Retinal pigment epithelial cell (primary cell): ENCODE data around the gene SLC25A28.
"Not testable (repeated sequence)": the region's sequence is repeated elsewhere in the genome, so short reads cannot be mapped to it uniquely, and the experiment has no call there.

Experiments used
- DNase-seq: peaks from one replicate; pipeline ENCODE4 v3.0.0-alpha.2; 2010; ENCODE audit warnings: low read depth
- H3K4me3 ChIP-seq: 2 replicates; pipeline ENCODE4 v1.5.1; 2011; ENCODE audit warnings: mild to moderate bottlenecking, low read length, control low read depth, moderate library complexity
- TF ChIP-seq, protein P1 (sequence below): conservative IDR thresholded peaks from 2 replicates; pipeline ENCODE4 v1.5.1; 2011; ENCODE audit warnings: low read depth, low read length, control low read depth, inconsistent platforms

The SLC25A28 gene

GRCh38 chr10:99598011-99598410 lies 22.2 kb downstream of the SLC25A28 start:
- DNase-seq = no peak
- H3K4me3 ChIP-seq = no peak overlapping the region
- TF ChIP-seq, protein P1, sequence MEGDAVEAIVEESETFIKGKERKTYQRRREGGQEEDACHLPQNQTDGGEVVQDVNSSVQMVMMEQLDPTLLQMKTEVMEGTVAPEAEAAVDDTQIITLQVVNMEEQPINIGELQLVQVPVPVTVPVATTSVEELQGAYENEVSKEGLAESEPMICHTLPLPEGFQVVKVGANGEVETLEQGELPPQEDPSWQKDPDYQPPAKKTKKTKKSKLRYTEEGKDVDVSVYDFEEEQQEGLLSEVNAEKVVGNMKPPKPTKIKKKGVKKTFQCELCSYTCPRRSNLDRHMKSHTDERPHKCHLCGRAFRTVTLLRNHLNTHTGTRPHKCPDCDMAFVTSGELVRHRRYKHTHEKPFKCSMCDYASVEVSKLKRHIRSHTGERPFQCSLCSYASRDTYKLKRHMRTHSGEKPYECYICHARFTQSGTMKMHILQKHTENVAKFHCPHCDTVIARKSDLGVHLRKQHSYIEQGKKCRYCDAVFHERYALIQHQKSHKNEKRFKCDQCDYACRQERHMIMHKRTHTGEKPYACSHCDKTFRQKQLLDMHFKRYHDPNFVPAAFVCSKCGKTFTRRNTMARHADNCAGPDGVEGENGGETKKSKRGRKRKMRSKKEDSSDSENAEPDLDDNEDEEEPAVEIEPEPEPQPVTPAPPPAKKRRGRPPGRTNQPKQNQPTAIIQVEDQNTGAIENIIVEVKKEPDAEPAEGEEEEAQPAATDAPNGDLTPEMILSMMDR = no peak

GRCh38 chr10:99596708-99597107 lies 23.5 kb downstream of the SLC25A28 start:
- H3K4me3 ChIP-seq, DNase-seq: not testable (repeated sequence)

- DNase-seq = peak; percentile 7
- TF ChIP-seq, protein P1 = no peak
- no peak overlapping the region for H3K4me3 ChIP-seq
Observed at GRCh38 chr10:99595770-99596465, 24.3 kb downstream of the SLC25A28 start.

DNA sequence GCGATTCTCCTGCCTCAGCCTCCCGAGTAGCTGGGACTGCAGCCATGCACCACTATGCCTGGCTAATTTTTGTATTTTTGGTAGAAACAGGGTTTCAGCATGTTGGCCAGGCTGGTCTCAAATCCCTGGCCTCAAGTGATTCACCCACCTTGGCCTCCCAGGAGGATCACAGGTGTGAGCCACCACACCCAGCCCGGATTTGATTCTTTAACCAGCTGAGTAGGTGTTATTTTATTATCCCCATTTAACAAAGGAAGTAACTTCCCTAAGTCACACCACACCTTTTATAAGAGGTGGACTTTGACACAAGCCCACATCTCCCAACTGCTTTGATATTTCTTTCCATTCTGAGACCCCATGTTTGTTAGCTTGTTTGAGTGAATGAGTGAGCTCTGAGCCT lies 25.0 kb downstream of the SLC25A28 start:
- DNase-seq = no peak
- TF ChIP-seq, protein P1 = no peak
- no peak overlapping the region for H3K4me3 ChIP-seq

DNA sequence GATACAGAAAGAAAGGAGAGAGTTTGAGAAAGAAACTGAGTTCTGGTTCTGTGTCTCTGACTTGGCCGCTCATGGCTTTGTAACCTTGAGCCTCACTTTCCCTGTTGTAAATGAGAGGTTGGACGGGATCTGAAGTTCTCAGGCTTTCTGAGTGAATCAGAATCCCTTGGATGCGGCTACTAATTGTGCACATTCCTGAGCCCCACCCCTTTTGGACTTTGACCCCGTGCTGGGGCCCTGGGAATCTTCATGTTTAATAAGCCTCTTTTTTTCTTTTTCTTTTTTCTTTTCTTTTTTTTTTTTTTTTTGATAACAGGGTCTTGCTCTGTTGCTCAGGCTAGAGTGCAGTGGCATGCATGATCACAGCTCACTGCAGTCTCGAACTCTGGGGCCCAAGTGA lies 26.9 kb downstream of the SLC25A28 start:
- TF ChIP-seq, protein P1 = no peak
- no peak overlapping the region for H3K4me3 ChIP-seq
- peak; percentile 14 for DNase-seq

GRCh38 chr10:99590799-99591198 lies 29.4 kb downstream of the SLC25A28 start:
- no peak overlapping the region for H3K4me3 ChIP-seq
- TF ChIP-seq, protein P1 = no peak
- DNase-seq = no peak

- TF ChIP-seq, protein P1 = no peak
- no peak overlapping the region for H3K4me3 ChIP-seq
- no peak for DNase-seq
Observed at GRCh38 chr10:99583687-99584086, 36.6 kb downstream of the SLC25A28 start.
